KMS-11 (cell line): ENCODE measurements around the gene ZNF785.

Experiments
- H2AFZ ChIP-seq: fragments of 200-600 bp; sonication (generic); 2 replicates; pipeline ENCODE4 v1.6.1; 2016; ENCODE audit warnings: antibody characterized with exemption, mixed run types, low read depth
- H3K27ac ChIP-seq: fragments of 200-600 bp; sonication (generic); 2 replicates; pipeline ENCODE4 v1.6.1; 2016; ENCODE audit warnings: mild to moderate bottlenecking, mixed run types
- H3K27me3 ChIP-seq: fragments of 200-600 bp; sonication (generic); 2 replicates; pipeline ENCODE4 v1.6.1; 2017; ENCODE audit warnings: mild to moderate bottlenecking, low read depth, mixed run types, moderate library complexity; ENCODE audit not compliant: insufficient read depth
- H3K36me3 ChIP-seq: fragments of 200-600 bp; sonication (generic); 2 replicates; pipeline ENCODE4 v1.6.1; 2017; ENCODE audit warnings: mild to moderate bottlenecking, mixed run types; ENCODE audit not compliant: insufficient read depth
- H3K4me1 ChIP-seq: fragments of 200-600 bp; sonication (generic); 2 replicates; pipeline ENCODE4 v1.6.1; 2016; ENCODE audit warnings: mild to moderate bottlenecking, low read depth, mixed run types; ENCODE audit not compliant: poor library complexity, severe bottlenecking
- H3K4me2 ChIP-seq: fragments of 200-600 bp; sonication (generic); 2 replicates; pipeline ENCODE4 v1.7.0; 2016; ENCODE audit warnings: mild to moderate bottlenecking, mixed run types
- H3K4me3 ChIP-seq: fragments of 200-600 bp; sonication (generic); IDR thresholded peaks from 2 replicates; pipeline ENCODE4 v1.6.1; 2017; ENCODE audit warnings: low read depth, low read length, mixed read lengths; ENCODE audit not compliant: insufficient read depth
- H3K79me2 ChIP-seq: fragments of 200-600 bp; sonication (generic); 2 replicates; pipeline ENCODE4 v1.6.1; 2016; ENCODE audit warnings: low read depth, mixed run types; ENCODE audit not compliant: insufficient read depth
- H3K9ac ChIP-seq: fragments of 200-600 bp; sonication (generic); 2 replicates; pipeline ENCODE4 v1.6.1; 2016; ENCODE audit warnings: mild to moderate bottlenecking, mixed run types
- H4K20me1 ChIP-seq: fragments of 200-600 bp; sonication (generic); 2 replicates; pipeline ENCODE4 v1.6.1; 2016; ENCODE audit warnings: mild to moderate bottlenecking, mixed run types; ENCODE audit not compliant: insufficient read depth
- TF ChIP-seq, protein P1 (sequence below): fragments of 200-600 bp; sonication (generic); conservative IDR thresholded peaks from 2 replicates; pipeline ENCODE4 v1.6.1; 2017; ENCODE audit warnings: low read depth, mild to moderate bottlenecking, antibody characterized with exemption, low read length, moderate library complexity, mixed read lengths

The ZNF785 gene

GRCh38 chr16:30535777-30536190 lies 49.7 kb downstream of the ZNF785 start:
- H3K4me2 ChIP-seq = peak overlapping the region; percentile 81
- no peak overlapping the region for H3K4me3 ChIP-seq
- TF ChIP-seq, protein P1, sequence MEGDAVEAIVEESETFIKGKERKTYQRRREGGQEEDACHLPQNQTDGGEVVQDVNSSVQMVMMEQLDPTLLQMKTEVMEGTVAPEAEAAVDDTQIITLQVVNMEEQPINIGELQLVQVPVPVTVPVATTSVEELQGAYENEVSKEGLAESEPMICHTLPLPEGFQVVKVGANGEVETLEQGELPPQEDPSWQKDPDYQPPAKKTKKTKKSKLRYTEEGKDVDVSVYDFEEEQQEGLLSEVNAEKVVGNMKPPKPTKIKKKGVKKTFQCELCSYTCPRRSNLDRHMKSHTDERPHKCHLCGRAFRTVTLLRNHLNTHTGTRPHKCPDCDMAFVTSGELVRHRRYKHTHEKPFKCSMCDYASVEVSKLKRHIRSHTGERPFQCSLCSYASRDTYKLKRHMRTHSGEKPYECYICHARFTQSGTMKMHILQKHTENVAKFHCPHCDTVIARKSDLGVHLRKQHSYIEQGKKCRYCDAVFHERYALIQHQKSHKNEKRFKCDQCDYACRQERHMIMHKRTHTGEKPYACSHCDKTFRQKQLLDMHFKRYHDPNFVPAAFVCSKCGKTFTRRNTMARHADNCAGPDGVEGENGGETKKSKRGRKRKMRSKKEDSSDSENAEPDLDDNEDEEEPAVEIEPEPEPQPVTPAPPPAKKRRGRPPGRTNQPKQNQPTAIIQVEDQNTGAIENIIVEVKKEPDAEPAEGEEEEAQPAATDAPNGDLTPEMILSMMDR = no peak
- no peaks in the 10 kb centered on the region for H3K27me3 ChIP-seq
- peak overlapping the region; percentile 98; the same call in 1 of the 2 replicates for H3K9ac ChIP-seq
- H3K79me2 ChIP-seq = no peaks in the 10 kb centered on the region; the same call in 1 of the 2 replicates
- peak overlapping the region; percentile 91; the same call in 1 of the 2 replicates for H3K27ac ChIP-seq
- H3K4me1 ChIP-seq = peaks cover 22% of the 10 kb centered on the region
- H3K36me3 ChIP-seq = no peaks in the 10 kb centered on the region
- H4K20me1 ChIP-seq = no peaks in the 10 kb centered on the region
- peak overlapping the region; percentile 86; the same call in 1 of the 2 replicates for H2AFZ ChIP-seq

GRCh38 chr16:30535106-30535776 lies 50.3 kb downstream of the ZNF785 start:
- H3K79me2 ChIP-seq = no peaks in the 10 kb centered on the region; the same call in 1 of the 2 replicates

DNA sequence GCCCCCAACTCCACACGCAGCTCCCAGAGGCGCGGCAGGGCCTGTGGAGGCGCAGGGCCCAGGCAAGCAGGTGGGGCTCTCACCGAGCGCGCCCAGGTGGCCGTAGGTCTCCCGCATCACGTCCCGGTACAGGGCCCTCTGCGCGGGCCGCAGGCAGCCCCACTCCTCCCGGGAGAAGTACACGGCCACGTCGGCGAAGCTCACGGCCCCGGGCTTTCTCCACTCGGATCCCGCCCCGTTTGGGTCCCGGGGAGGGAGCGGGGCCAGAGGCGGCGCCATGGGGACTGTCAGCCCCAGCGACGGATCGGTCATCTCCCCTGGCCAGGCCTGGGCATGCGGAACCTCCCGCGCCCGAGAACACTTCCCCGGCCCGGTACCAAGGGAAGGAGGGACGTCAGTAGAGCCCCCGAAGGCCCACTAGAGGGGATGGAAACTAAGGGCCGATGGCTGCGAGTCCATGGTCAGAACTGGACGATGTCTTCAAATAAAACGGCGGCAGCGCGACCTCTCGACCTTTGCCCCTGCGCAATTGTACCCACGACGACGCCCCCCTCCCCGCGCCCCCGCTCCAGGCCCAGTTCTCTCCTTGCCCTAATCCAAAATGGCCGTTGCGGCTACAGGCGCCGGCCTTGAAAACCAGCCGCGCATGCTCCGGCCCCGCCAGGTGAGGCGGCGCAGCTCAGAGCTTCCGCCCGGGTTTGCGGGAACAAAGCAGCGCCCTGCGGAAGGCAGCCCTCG lies 51.0 kb downstream of the ZNF785 start, which contains the start of gene ZNF747:
ZNF747 (minus strand) TSS at position 491 of the 738 bp plus-strand sequence; CDS start at position 312, 179 bp downstream.
- Histone ChIP-seq H3K79me2 (no peaks in the 10 kb centered on the region; the same call in 1 of the 2 replicates), H2AFZ (peak within 1 kb of the TSS; percentile 86), H4K20me1 (no peaks in the 10 kb centered on the region), H3K36me3 (no peaks in the 10 kb centered on the region), H3K9ac (peak within 1 kb of the TSS; percentile 98), H3K4me1 (peaks cover 22% of the 10 kb centered on the region), H3K4me3 (peak within 1 kb of the TSS; percentile 28), H3K27me3 (no peaks in the 10 kb centered on the region), H3K4me2 (peak within 1 kb of the TSS; percentile 81), H3K27ac (peak within 1 kb of the TSS; percentile 91)
- TF ChIP-seq, protein P1 = no peak

More at GRCh38 chr16:30535106-30535776, 50.3 kb downstream of the ZNF785 start:
- Histone ChIP-seq H3K4me1 (peaks cover 22% of the 10 kb centered on the region), H3K4me3 (peak overlapping the region; percentile 28), H4K20me1 (no peaks in the 10 kb centered on the region), H3K27me3 (no peaks in the 10 kb centered on the region), H3K9ac (peak overlapping the region; percentile 98), H3K27ac (peak overlapping the region; percentile 91), H3K4me2 (peak overlapping the region; percentile 81), H3K36me3 (no peaks in the 10 kb centered on the region), H2AFZ (peak overlapping the region; percentile 86)
- TF ChIP-seq, protein P1 = no peak

- H3K36me3 ChIP-seq = no peaks in the 10 kb centered on the region
- peak overlapping the region; percentile 81 for H3K4me2 ChIP-seq
- peak overlapping the region; percentile 98 for H3K9ac ChIP-seq
- TF ChIP-seq, protein P1 = no peak
- H2AFZ ChIP-seq = peak overlapping the region; percentile 86
- no peaks in the 10 kb centered on the region for H4K20me1 ChIP-seq
- H3K4me3 ChIP-seq = no peak overlapping the region
- H3K27ac ChIP-seq = peak overlapping the region; percentile 91
- H3K4me1 ChIP-seq = peaks cover 22% of the 10 kb centered on the region
- no peaks in the 10 kb centered on the region for H3K27me3 ChIP-seq
- no peaks in the 10 kb centered on the region; the same call in 1 of the 2 replicates for H3K79me2 ChIP-seq
Measured at GRCh38 chr16:30533748-30534367, 51.6 kb downstream of the ZNF785 start.
